ENCODE measurements around the gene RHO. TPM values are rescaled to one million over a fixed set of nuclear protein-coding genes. Genes with fewer than 3 reads are reported as not detected.
A peak's percentile ranks its signal among the peaks of the same experiment; 100 is the strongest.

Gene RHO
- total RNA-seq, 1 donor from 2014 or later, result not detected

DNA sequence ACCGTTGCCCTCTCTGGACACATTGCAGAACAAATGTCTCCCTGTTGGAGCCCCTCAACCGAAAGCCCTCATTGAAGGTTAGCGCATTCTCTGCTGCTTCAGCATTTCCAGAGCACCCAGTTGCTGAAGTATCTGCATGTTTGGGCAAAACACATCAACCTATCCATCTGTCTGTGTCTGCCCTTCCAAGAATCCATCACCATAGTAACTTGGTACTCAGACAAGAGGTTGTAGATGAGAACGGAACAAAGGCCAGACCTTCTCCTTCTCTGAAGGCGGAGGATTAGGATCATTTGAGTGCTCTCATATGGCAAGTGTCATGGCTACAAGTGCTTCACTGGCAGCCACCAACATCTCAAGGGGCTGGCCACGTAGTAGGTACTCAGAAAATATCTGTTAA, 23.1 kb upstream of the RHO start:
- Histone ChIP-seq H3K4me3 (ENCODE audit: low read depth, low read length) (no peak overlapping the region), H3K36me3 (ENCODE audit: control insufficient read depth, insufficient read depth, low read length) (no peaks in the 10 kb centered on the region), H3K27me3 (ENCODE audit: control insufficient read depth, insufficient read depth, low read length) (no peaks in the 10 kb centered on the region)
- no peak for FAIRE-seq
- TF ChIP-seq, protein P1, sequence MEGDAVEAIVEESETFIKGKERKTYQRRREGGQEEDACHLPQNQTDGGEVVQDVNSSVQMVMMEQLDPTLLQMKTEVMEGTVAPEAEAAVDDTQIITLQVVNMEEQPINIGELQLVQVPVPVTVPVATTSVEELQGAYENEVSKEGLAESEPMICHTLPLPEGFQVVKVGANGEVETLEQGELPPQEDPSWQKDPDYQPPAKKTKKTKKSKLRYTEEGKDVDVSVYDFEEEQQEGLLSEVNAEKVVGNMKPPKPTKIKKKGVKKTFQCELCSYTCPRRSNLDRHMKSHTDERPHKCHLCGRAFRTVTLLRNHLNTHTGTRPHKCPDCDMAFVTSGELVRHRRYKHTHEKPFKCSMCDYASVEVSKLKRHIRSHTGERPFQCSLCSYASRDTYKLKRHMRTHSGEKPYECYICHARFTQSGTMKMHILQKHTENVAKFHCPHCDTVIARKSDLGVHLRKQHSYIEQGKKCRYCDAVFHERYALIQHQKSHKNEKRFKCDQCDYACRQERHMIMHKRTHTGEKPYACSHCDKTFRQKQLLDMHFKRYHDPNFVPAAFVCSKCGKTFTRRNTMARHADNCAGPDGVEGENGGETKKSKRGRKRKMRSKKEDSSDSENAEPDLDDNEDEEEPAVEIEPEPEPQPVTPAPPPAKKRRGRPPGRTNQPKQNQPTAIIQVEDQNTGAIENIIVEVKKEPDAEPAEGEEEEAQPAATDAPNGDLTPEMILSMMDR (IDR thresholded peaks at IDR 0.05; ENCODE audit: insufficient read depth, low read length, severe bottlenecking), result no peak
- peak; percentile 8 for DNase-seq (ENCODE audit: low read depth)

DNA sequence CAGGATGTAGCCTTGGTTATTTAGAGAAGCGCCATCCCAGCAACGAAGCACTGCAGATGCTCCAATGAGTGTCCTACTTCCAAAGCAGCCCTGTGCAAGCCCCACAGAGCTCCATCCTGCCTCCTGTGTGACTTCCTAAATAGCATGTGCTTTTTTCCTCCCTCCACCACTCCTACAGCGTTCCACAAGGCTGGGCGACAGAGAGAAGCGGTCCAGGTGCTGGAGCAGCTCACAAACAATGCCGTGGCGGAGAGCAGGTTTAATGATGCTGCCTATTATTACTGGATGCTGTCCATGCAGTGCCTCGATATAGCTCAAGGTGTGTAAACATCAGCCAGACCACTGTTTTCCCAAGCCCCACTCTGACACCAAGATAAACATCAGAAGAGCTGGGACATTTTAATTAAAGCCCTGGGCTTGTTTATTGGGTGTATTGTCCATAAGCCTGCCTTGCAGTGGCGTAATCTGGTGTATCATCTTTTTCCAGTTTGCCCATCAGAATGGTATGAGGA, 22.2 kb upstream of the RHO start:
- TF ChIP-seq, protein P1 (IDR thresholded peaks at IDR 0.05; ENCODE audit: insufficient read depth, low read length, severe bottlenecking), result no peak
- Histone ChIP-seq H3K27me3 (ENCODE audit: control insufficient read depth, insufficient read depth, low read length) (no peaks in the 10 kb centered on the region), H3K4me3 (ENCODE audit: low read depth, low read length) (no peak overlapping the region), H3K36me3 (ENCODE audit: control insufficient read depth, insufficient read depth, low read length) (no peaks in the 10 kb centered on the region)
- no peak for DNase-seq (ENCODE audit: low read depth)
- no peak for FAIRE-seq

DNA sequence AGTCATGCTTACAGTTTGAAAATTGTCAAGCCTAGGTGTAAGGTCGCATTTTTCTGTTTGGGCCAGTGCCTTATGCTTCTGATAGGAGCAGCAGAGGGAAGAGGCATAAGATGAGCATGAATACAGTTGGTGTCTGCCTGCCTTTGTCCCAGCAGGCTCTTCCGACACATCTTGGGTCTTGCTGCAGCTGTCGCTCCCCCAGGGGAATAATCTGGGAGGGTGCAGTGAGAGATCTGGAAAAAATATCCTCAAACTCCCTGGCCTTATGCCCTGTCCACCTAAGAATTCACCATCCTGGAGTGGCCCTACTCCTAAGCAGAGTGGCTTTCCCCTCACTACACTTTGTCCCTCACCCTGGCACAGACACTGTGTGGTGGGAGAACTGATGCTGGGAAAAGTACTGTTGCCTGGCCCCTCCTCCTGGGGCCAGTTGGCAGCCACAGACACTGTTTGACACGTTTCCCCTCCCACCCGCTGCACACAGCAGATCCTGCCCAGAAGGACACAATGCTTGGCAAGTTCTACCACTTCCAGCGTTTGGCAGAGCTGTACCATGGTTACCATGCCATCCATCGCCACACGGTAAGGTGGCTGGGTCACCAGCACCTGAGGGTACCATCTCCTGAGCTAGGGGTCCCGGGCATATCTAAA, 21.1 kb upstream of the RHO start:
- TF ChIP-seq, protein P1 (IDR thresholded peaks at IDR 0.05; ENCODE audit: insufficient read depth, low read length, severe bottlenecking), result no peak
- no peak for DNase-seq (ENCODE audit: low read depth)
- Histone ChIP-seq H3K27me3 (ENCODE audit: control insufficient read depth, insufficient read depth, low read length) (no peaks in the 10 kb centered on the region), H3K4me3 (ENCODE audit: low read depth, low read length) (no peak overlapping the region), H3K36me3 (ENCODE audit: control insufficient read depth, insufficient read depth, low read length) (no peaks in the 10 kb centered on the region)
- FAIRE-seq, result no peak

DNA sequence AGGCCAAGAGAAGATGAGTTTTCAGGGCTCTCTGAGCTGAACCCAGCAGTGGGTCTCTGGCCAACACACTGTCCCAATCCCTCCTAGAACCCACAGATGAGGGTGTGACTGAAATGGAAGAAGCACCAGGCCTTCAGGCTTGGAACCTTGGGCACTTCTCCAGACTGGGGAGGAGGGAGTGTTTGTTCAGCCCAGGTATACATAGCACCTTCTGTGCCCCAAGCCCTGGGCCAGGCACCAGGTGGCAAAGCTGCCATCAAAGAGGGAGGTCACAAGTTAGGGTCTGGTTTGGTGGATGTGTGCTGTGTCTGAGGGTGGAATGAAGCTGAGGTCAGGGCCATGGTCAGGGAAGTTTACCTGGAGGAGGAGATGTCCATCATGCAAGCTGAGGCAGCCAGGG, 15.8 kb upstream of the RHO start:
- Histone ChIP-seq H3K4me3 (ENCODE audit: low read depth, low read length) (no peak overlapping the region), H3K36me3 (ENCODE audit: control insufficient read depth, insufficient read depth, low read length) (no peaks in the 10 kb centered on the region), H3K27me3 (ENCODE audit: control insufficient read depth, insufficient read depth, low read length) (no peaks in the 10 kb centered on the region)
- DNase-seq (ENCODE audit: low read depth) (no peak), FAIRE-seq (peak; percentile 77)
- TF ChIP-seq, protein P1 (IDR thresholded peaks at IDR 0.05; ENCODE audit: insufficient read depth, low read length, severe bottlenecking), result no peak

DNA sequence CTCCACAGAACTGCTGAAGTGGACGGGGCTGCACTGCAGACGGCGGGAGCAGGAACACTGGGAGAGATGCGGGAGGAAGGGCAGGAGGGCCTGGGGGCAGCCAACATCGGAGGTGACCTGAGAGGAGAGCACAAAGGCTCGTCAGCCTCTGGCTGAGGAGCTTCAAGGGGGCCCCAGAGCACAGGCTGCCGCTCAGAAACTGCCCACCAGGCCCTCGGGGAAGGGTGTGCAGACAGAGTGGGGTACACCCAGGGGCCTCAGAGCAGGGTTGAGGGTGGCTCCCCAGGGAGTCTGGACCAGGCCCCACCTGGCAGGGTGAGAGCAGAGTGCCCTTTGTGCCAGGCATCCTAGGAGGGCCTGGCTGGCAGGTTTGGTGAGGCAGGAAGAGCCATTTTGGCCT, 14.7 kb upstream of the RHO start:
- H3K27me3 ChIP-seq (ENCODE audit: control insufficient read depth, insufficient read depth, low read length), result no peaks in the 10 kb centered on the region
- H3K4me3 ChIP-seq (ENCODE audit: low read depth, low read length), result no peak overlapping the region
- no peak for FAIRE-seq
- no peaks in the 10 kb centered on the region for H3K36me3 ChIP-seq (ENCODE audit: control insufficient read depth, insufficient read depth, low read length)
- DNase-seq (ENCODE audit: low read depth), result no peak
- TF ChIP-seq, protein P1 (IDR thresholded peaks at IDR 0.05; ENCODE audit: insufficient read depth, low read length, severe bottlenecking), result no peak

DNA sequence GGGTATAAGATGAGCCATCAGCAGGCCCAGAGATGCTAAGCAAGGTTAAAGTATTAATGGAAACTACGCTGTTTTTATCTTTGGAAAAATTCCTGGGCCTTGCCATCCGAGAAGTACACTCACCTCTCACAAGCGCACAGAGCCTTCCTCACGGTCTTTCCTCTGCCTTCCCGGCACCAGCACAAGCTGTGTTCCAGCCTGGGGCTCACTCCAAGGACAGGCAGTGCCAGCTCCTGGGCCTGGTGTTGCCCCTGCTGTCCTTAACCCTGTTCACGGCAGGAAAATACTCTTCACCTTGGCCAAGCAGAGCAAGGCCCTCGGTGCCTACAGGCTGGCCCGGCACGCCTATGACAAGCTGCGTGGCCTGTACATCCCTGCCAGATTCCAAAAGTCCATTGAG, 14.3 kb upstream of the RHO start:
- FAIRE-seq (no peak), DNase-seq (ENCODE audit: low read depth) (no peak)
- H3K36me3 ChIP-seq (ENCODE audit: control insufficient read depth, insufficient read depth, low read length), result no peaks in the 10 kb centered on the region
- no peak overlapping the region for H3K4me3 ChIP-seq (ENCODE audit: low read depth, low read length)
- H3K27me3 ChIP-seq (ENCODE audit: control insufficient read depth, insufficient read depth, low read length), result no peaks in the 10 kb centered on the region
- TF ChIP-seq, protein P1 (IDR thresholded peaks at IDR 0.05; ENCODE audit: insufficient read depth, low read length, severe bottlenecking), result no peak

All from bronchial epithelial cell (primary cell).